ENCODE data around the gene GLIPR1L2. TPM values are rescaled to one million over a fixed set of nuclear protein-coding genes. Genes with fewer than 3 reads are reported as not detected.

GLIPR1L2 gene
- total and polyA plus RNA-seq, 2 of the 8 experiments (the other 6 are each of a cell fraction or from before 2014, with no cell fraction given): 0.09 TPM; not detected in 1

DNA sequence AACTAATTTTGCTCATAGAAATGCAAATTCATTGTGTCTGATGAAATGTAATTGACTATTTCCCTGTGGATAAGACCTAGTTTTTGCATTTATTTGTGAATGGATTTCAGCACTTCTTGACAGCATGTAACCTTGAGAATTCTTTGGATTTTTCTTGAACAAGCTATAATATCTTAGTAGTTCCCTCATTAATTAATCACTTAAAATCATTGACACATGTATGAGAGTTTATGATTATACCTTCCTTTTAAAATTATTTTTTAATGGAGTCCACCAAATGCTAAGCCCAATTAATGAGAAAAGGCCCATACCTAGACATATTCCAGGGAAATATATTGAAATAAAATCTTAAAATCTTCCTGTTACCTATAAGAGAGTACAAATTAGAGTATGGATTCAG is 16.8 kb downstream of the GLIPR1L2 start (continued):
- no peak for TF ChIP-seq HDAC2 (IDR thresholded peaks at IDR 0.05; ENCODE audit: borderline replicate concordance in 1 of 2, low read depth in 2 of 2, low read length in 2 of 2)

Data from H1 (cell line).